Fibroblast of skin of left biceps (primary cell): ENCODE results near the gene ZBTB7C.

Experiments
- DNase-seq, 2 experiments: peaks; one replicate each; pipeline ENCODE4 v3.0.0-alpha.2; 2013; ENCODE audit warnings: low read depth in 2 of 2

ZBTB7C gene

DNA sequence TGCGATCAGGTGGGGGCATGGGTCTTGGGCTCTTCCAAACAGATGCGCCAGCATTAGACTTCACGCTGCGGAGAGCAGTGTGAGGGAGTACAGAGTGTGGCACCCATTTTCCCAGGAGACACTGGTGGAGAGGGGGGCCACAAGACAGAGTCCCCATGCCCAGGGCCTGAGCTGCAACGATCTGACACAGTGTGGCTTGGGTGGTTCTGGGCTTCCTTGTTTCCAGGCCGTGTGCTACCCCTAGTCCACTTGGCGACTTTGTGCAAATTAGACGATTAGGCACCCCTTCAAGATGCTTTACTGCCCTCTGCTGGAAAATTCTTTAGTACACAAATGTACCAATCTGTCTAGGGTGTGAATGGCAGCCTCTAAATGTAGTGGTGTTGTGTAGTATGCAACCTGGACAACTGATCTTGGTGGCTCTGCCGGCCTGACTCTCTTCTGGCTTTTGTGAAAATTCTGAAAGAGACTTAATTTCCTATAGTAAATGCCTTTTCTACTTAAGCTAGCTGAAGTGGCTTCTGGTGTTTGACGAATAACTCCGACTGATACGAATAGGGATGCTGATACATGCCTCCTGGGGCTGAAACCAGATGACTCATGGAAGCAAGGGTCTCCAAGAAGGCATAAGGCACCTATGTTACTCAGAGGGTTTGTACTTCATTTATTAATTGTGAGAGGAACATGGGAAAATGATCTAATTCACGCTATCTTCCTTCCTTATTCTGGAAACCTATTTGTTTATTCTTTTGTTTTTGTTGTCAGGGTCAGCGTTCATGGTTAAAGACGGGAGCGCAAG lies 386.5 kb downstream of the ZBTB7C start:
- DNase-seq, result no peak

DNA sequence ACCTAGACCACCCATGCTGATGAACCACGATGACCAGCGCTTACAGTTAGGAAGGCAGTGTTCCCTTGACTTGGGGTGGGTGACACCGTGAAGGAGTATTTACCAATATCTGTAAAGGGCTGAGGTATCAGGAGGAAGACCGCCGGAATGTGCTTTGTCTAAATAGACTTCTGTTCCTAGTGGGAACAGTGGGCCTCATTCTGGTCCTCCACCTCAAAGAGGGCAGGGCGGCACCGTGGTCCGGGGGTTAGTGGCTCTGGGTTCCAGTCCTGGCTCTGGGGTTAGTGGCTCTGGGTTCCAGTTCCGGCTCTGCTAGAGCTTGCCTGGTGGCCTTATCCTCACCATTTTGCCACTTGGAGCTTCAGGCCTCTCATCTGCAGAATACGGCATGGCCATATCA lies 387.2 kb downstream of the ZBTB7C start:
- DNase-seq, result no peak

DNA sequence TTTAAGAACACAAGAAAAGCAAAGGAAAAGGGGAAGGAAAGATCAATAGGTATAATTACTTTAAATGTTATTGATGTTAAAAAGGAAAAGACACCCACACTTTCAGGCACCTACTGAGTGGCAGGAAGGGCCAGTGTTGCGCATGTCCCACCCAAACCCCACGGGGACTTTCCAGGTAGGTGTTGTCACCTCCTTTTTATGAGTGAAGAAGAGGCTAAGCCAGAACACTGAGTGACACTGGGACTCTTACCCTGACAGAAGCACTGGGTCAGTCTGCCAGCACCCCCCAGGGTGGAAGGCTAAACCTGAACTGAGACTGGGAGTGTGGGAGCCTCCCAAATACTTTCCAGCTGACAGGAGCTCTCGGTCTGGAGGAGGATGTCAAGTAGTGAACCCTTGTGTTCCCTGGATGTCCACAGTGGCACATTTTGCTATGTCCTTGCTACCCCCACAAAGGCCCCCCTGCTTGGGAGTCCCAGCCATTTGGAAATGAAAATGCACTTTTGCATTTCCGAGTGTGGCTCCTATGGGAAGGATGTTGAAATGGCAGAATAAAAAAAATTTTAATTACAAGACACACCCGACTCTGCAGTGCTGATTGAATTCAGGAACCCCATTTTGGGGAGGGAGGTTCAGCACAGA lies 387.8 kb downstream of the ZBTB7C start:
- no peak for DNase-seq

DNA sequence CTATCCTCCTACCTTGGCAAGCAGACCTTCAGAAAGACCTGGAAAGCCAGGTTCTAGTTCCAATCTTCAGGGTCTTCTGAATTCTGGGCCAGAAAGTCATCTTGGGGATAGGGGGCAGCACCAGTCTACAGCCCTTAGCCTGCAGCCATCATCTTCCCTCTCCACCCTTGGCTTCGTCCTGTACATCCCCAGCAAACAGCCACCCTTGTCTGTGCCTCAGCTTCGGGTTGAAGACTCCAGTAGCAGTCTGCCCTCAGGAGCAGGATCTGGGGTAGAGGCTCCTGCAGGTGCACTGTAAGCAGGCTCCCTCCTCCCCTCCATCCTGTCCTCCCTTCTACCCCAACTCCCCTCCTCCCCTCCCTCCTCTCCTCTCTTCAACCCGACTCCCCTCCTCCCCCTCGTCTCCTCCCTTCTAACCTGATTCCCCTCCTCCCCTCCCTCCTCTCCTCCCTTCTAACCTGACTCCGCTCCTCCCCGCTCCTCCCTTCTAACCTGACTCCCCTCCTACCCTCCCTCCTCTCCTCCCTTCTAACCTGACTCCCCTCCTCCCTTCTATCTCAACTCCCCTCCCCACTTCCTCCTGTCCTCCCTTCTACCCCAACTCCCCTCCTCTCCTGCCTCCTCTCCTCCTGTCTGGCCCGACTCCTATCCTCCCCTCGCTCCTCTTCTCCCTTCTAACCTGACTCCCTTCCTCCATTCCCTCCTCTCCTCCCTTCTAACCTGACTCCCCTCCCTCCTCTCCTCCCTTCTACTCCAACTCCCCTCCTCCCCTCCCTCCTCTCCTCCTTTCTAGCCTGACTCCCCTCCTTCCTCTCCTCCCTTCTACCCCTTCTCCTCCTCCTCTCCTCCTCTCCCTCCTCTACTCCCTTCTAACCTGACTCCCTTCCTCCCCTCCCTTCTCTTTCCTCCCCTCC lies 388.6 kb downstream of the ZBTB7C start:
- no peak for DNase-seq

DNA sequence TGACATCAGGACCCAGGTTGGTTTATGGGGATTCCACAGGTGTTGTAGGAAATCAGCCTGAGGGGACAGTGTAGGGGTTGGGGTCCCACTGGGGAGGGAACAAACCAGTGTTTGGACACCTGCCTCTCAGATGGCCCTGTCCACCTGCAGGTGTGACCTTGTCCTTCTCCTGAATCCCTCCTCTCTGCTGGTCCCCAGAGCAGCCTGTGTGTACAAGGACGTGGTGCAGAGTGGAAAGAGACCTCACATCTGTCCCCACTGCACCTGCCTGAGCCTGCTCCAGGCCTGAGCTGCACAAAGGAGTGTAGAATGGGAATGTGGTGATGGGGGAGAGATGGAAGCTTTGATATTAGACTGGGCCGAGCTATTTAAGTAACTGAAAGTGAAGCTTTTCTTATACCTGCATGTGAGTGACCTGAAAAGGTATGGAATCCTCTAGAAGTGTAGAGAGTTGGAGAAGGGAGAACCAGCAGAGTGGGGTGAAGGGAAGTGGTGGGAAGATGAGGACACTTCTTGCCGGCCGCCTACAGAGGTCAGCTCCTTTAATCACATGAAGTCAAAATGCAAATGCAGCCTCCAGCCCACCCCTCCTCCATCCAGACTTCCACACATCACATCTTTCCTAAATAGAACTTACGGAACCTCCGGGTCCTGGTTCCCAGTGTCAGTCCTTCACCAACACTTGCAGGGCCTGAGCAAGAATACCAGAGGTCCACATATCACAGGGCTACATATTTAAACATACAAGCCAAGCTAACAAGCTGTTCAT lies 389.4 kb downstream of the ZBTB7C start:
- DNase-seq, result no peak

DNA sequence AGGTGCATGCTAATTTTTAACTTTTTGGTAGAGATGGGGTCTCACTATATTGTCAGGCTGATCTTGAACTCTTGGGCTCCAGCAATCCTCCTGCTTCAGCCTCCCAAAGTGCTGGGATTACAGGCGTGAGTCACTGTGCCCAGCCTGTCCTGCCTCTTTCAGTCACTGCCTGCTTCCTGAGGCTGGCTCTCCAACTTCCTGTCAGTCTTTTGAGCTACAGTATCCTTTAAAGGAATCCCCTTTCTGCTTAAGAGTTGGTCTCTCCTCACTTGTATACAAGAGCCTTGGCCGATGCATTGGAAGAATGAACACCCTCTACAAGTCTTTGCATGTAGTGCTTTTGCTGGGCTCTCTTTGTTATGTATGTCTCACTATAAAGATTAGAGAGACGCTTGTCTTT lies 390.3 kb downstream of the ZBTB7C start:
- DNase-seq, result no peak

DNA sequence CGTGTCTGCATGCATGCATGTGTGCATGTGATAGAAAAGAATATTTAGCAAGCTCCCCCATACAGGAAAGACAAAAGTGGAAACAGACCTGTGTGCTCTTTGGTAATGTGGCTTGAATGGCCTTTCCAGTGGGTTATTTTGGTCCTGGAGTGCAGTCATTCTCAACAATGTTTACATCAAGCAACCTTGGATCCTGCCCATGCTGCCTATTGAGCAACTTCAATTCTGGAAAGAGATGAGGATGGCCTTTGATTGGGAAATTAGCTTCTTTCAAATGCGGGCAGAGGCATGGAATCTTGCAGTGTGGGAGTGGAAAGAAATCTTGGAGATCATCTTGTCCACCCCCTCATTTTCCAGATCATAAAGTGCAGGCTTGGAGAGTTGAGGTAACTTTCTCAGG lies 391.5 kb downstream of the ZBTB7C start:
- DNase-seq, result no peak

DNA sequence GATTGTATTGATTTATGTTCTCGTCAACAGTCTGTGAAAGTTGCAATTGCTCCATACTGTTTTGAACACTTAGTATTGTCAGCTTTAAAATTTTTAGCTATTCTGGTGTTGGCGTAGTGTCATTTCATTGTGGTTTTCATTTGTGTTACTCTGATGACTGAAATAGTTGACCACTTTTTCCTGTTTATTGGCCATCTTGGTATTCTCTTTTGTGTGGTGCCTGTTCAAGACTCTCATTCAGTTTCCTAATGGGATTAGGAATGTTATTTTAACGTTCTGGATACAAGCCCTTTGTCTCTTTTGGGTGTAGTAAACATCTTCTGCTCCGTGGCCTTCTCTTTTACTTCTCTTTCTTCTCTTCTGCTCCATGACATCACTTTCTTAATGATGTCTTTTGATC lies 396.0 kb downstream of the ZBTB7C start:
- no peak for DNase-seq

DNA sequence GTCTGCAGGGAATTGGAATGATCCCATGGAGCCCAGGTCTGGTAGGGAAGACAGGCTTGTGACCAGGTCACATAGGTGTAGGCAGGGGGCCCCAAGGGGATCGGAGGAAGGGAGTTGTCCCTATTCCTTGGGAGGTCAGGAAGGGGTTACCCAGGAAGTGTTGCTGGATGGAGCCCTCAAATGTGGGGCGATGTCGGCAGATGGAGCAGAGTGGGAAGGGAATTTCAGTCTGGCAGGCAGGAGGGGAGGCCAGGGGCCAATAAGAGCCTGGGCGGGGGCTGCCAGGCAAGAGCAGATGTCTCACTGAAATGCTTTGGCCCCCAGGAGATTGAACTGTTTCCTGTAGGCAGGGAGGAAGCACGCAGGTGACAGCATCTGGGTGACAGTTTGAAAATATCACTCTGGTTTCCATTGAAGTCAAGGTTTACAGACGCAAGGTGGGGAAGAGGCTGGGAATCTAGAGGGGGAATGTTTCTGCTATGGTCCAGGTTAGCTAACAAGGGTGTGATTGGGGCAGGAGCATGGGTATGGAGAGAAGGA lies 397.2 kb downstream of the ZBTB7C start:
- no peak for DNase-seq

DNA sequence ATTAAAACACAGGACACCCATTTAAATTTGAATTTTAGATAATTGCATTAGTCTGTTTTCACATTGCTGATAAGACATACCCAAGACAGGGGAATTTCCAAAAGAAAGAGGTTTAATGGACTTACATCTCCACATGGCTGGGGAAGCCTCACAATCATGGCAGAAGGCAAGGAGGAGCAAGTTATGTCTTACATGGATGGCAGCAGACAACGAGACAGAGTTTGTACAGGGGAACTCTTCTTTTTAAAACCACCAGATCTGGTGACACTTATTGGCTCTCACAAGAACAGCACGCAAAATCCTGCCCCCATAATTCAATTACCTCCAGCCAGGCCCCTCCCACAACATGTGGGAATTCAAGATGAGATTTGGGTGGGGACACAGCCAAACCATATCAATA lies 398.9 kb downstream of the ZBTB7C start:
- DNase-seq, result no peak

DNA sequence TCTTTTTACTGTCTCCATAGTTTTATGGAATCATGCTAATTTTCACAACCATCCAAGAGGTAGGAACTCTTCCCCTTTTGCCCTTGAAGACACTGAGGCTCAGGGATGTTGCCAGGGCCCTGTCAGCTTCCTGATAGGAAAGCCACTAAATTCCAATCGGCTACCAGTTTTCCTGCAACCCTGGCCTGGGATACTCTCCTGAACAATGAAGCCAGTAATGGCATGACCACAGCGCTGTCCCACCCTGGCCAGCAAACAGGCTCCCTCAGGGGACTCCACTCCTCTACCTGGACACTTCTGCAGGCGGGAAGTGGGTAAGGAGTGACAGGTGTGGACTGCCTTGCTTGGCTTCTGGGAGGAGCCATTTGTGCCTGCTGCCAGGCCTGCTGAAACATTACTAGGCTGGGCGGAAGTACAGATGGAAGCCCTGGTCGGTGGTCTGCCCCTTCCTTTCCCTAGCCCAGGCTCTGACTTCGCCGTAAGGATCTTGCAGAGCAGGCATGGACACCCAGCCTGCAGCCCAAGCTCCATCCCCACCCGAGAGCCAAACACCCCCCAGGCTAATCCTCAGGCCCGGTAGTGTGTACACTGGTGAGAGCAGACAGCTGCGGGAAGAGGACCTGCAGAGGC lies 400.0 kb downstream of the ZBTB7C start:
- no peak for DNase-seq

DNA sequence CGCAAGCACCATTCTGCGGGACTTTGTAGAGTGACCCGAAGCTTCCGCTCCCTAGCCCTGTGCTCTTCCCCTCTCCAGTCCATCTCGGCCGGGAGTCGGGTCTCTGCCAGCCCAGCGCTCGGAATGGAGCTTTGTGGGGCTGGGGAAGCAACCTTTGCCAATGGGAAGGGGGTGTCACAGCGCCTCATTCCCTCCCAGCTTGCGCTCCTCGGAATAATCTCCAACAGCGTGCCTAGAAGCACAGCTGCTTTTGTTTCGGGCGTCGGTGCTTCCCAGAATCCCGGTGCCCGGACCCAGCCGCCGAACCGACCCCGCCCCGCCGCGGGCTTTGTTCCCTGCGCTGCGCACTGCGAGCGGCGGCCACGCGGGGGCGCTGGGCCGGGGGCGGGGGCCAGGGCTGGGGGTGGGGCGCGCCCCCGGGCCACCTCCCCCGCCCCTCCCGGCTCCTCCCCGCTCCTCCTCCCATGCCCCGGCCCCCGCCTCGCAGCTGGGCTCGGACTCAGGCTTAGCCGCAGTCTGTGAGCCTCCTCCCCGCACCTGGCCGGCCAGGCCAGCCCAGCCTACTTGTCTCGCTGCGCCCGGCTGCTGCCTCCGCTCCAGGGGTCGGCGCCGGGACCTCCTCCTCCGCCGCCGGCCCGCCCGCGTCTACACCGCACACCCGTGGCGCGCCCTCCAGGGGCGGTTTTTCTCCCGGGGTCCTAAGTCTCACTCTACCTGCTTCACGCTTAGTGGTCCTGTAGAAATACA lies 401.1 kb downstream of the ZBTB7C start:
- DNase-seq, result no peak

DNA sequence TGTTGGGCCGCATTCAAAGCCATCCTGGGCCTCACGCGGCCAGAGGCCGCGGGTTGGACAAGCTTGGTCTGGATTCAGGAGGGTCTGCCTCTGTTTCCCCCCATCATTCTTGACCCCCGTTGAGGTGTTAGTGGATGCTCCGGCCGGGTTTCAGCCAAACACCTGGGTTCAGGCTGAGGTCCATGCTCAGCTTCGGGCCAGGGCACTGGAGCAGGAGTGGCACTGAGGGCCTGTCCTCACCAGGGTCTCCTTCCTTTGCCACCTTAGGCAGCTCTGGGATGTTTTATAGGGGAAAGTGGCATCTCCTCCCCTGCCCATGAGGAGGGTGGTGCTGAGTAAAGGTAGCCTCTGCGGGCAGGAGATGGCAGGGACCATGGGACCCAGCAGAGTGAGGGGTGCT lies 401.8 kb downstream of the ZBTB7C start:
- no peak for DNase-seq

DNA sequence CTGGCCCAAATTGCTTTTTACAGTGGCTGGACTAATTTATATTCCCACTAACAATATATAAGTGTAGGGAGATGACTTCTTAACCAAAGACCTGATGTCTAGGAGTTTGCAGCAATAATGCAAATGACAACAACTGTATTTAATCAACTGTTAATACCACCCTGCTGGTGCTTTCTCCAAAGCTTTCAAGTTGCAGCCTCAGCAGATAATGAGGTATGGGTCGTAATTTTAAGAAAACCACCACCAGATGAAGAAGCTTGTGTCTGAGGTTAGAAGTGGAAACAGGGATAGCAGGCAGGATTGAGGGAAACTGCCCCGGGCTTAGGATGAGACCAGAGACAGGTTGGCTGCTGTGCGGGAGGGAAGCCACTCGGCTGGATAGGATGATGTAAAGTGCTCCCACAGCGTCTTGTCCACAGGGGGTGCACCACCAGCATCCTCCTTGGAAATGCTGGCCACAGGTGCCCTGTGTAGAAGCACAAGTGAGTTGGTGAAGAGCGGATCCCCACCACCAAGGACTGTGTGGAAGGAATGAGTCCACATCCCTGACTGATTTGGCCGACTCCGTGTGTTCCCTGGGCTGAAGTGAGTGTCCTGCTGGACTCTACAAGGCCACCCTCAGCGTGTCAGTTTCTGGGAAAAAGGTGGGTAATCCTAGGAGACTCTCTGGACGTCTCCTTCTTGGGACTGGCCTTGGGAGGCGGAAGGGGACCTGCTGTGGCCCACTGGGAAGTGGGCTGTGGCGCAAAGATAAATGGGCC lies 402.6 kb downstream of the ZBTB7C start:
- DNase-seq, result no peak

DNA sequence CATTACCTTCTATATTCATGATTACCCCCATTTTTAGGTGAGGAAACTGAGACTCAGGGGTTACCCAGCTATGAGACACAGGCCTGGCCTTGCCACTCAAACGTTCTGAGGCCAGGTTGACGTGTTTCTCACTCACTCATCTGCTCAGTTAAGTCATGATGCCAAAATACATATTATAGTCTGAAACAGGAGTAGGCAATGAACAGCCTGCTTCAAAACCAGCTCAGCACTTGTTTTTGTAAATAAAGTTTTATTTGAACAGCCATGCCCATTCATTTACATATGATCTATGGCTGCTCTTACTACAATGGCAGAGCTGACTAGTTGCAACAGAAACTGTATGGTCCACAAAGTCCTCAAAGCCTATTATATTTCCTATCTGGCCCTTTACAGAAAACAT lies 404.6 kb downstream of the ZBTB7C start:
- no peak for DNase-seq

DNA sequence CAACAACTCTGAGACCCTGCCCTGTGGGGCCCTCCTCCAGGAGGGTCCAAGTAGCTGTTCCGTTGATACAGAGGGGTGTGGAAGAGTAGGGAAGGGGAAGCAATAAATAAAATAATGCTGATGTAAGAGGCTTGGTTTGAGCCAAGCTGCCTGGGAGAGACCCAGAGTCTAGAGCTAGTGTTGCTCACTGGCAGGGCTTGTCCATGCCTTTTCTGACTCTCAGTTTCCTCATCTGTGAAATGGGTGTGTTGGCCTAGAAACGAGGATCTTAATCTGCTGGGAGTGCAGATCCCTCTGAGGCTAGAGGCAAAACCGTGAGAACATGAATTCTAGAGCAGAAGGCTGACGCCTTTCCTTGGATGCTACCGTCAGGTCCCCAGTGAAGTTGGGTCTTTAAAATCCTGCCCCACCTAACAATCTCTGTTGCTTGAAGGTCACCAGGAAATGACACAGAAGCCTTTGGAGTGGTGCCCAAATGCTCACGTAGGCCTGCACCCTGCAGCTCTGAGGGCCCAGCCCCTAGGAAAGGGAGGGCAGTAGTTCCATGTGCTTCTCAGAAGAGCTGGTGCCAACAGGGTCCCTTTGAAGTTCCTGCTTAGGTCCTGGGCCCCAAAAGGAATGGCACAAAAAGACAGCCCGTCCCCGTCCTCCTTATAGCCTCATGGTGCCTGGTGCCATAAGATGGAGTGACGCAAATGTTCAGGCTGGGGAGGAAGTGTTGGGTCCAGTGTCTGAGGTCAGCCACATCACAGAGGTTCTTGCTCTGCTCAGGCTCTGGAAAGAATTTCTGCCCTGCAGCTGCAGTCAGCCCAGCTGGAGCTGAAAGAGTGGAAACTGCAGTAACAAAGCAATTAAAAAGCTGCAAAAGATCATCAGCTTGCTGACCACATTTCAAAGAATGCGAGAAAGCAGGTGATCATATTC lies 405.5 kb downstream of the ZBTB7C start:
- DNase-seq, result no peak

DNA sequence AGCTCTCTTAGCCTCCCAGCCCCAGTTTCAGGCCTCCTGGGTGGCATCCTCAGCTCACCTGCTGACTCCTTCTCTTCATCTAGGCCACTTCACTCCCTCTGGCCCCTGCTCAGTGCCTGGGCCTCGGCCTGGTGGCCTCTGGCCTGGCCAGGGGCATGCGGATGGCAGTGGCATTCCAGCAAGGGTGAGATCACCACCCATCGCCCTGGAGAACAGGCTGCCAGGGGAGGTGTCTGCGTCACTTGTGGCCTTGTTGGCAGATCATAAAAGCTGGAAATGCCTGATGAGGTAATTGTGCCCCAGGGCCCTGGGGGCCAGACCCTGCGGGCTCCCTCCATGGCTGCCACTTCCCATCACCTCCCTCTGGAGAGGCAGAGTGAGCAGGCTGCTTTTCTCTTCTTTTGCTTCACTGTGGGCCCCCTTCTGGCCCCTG lies 406.2 kb downstream of the ZBTB7C start:
- no peak for DNase-seq

DNA sequence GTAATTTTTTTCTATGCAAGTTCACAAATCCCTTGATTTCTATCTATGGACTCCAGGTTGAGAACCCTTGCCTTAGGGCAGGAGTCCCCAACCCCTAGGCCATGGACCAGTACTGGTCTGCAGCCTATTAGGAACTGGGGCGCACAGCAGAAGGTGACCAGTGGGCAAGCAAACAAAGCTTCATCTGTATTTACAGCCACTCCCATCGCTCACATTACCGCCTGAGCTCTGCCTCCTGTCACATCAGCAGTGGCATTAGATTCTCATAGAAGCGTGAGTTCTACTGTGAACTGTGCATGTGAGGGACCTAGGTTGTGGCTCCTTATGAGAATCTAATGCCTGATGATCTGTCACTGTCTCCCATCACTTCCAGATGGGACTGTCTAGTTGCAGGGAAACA lies 408.5 kb downstream of the ZBTB7C start:
- no peak for DNase-seq
